GM13976 (cell line): ENCODE measurements around the gene USB1.

Experiments used
- DNase-seq: peaks from one replicate; pipeline ENCODE4 v3.0.0; 2012; ENCODE audit warnings: low spot score
- CTCF ChIP-seq: IDR thresholded peaks from 2 replicates; pipeline ENCODE4 v1.5.1; 2012; ENCODE audit warnings: borderline replicate concordance, mild to moderate bottlenecking; ENCODE audit not compliant: insufficient read depth; ENCODE audit errors: extremely low read depth, missing control alignments, control extremely low read depth
- in situ Hi-C: fragments of 300-500 bp; cut with MboI; formaldehyde crosslinking; loops from one replicate; pipeline ENCODE4 v1.12.0; 2022; ENCODE audit warnings: low sequenced_read_pairs, mixed read lengths, inconsistent platforms; ENCODE audit not compliant: unreplicated experiment

USB1 gene

GRCh38 chr16:58020628-58021521 is 19.7 kb downstream of the USB1 start:
- in situ Hi-C loops: no loop called here
- TF ChIP-seq CTCF: peak; percentile 77
- peak; percentile 80 for DNase-seq

GRCh38 chr16:58021661-58022551 is 20.7 kb downstream of the USB1 start:
- in situ Hi-C loops: no loop called here
- no peak for DNase-seq
- no peak for TF ChIP-seq CTCF

GRCh38 chr16:58022601-58023371 is 21.6 kb downstream of the USB1 start:
- TF ChIP-seq CTCF: no peak
- DNase-seq: no peak
- in situ Hi-C loops: no loop called here

- TF ChIP-seq CTCF: no peak
Observed at GRCh38 chr16:58024486-58025350, 23.5 kb downstream of the USB1 start.

GRCh38 chr16:58025351-58026138 is 24.3 kb downstream of the USB1 start, which contains the start of gene MMP15:
TSS of gene MMP15 (plus strand) at chr16:58025754. CDS start at chr16:58026351, 597 bp downstream.
- TF ChIP-seq CTCF: no peak
- DNase-seq: peak; percentile 84
- in situ Hi-C loops: no loop called here

More at GRCh38 chr16:58024486-58025350, 23.5 kb downstream of the USB1 start:
- in situ Hi-C loops: no loop called here
- DNase-seq: no peak
